CD8-positive, alpha-beta memory T cell (primary cell): ENCODE measurements around the gene PXT1. TPM values are rescaled to one million over a fixed set of nuclear protein-coding genes. Genes with fewer than 3 reads are reported as not detected.

Source experiments
- CTCF ChIA-PET: fragments of 350-600 bp; sonication (Branson Sonifier 250); formaldehyde crosslinking; loops from one replicate; lab custom pipeline; 2021; ENCODE audit warnings: antibody characterized with exemption; lab: Charles Lee
- POLR2A ChIA-PET: fragments of 350-600 bp; sonication (Branson Sonifier 250); formaldehyde crosslinking; loops from one replicate; lab custom pipeline; 2021; ENCODE audit warnings: antibody characterized with exemption; lab: Charles Lee
- DNase-seq, 5 donors: peaks; one replicate each; pipeline versions ENCODE4 v3.0.0 to v3.0.0-alpha.2; 2020 to 2022; ENCODE audit warnings: mixed read lengths in 1 of 5
- H3K27ac ChIP-seq: one replicate; pipeline ENCODE4 v1.7.0; 2013; ENCODE audit warnings: low read depth, mild to moderate bottlenecking, low read length, moderate library complexity
- H3K27me3 ChIP-seq: 2 replicates; pipeline ENCODE4 v1.7.0; 2013; ENCODE audit warnings: low read length, mild to moderate bottlenecking; ENCODE audit not compliant: insufficient read depth, poor library complexity, severe bottlenecking
- H3K36me3 ChIP-seq: 2 replicates; pipeline ENCODE4 v1.7.0; 2013; ENCODE audit warnings: mild to moderate bottlenecking, low read length, moderate library complexity; ENCODE audit not compliant: insufficient read depth
- H3K4me1 ChIP-seq: 2 replicates; pipeline ENCODE4 v1.7.0; 2013; ENCODE audit warnings: mild to moderate bottlenecking, low read length, moderate library complexity; ENCODE audit not compliant: insufficient read depth
- H3K4me3 ChIP-seq: 2 replicates; pipeline ENCODE4 v1.7.0; 2013; ENCODE audit warnings: mild to moderate bottlenecking, low read length
- H3K9me3 ChIP-seq: 2 replicates; pipeline ENCODE4 v1.7.0; 2013; ENCODE audit warnings: mild to moderate bottlenecking, low read length
- H3K27ac Mint-ChIP-seq, 8 donors: one replicate each; pipeline ENCODE4 v1.8.0; 2020 to 2021; ENCODE audit warnings: mixed read lengths in 8 of 8, mild to moderate bottlenecking in 6 of 8, inconsistent platforms in 3 of 8, moderate library complexity in 3 of 8
- H3K27me3 Mint-ChIP-seq, 2 donors: one replicate each; pipeline ENCODE4 v1.8.0; 2020 to 2021; ENCODE audit warnings: mixed read lengths in 2 of 2, mild to moderate bottlenecking in 1 of 2, moderate library complexity in 1 of 2
- H3K36me3 Mint-ChIP-seq, 3 donors: one replicate each; pipeline ENCODE4 v1.8.0; 2020 to 2021; ENCODE audit warnings: mixed read lengths in 3 of 3, inconsistent platforms in 1 of 3, mild to moderate bottlenecking in 1 of 3
- H3K4me1 Mint-ChIP-seq, 3 donors: one replicate each; pipeline ENCODE4 v1.8.0; 2020 to 2021; ENCODE audit warnings: mixed read lengths in 3 of 3, inconsistent platforms in 1 of 3, mild to moderate bottlenecking in 1 of 3
- H3K4me3 Mint-ChIP-seq, 7 donors: one replicate each; pipeline ENCODE4 v1.8.0; 2020 to 2021; ENCODE audit warnings: mixed read lengths in 7 of 7, mild to moderate bottlenecking in 6 of 7, moderate library complexity in 4 of 7, inconsistent platforms in 2 of 7
- H3K9me3 Mint-ChIP-seq, 5 donors: one replicate each; pipeline ENCODE4 v1.8.0; 2020 to 2022; ENCODE audit warnings: mixed read lengths in 5 of 5, mild to moderate bottlenecking in 3 of 5, moderate library complexity in 2 of 5, inconsistent platforms in 1 of 5
- polyA plus RNA-seq: library from polyadenylated mRNA; unstranded; fragments of 300-500 nt; fragmentation: Illumina TruSeq; gene quantifications from one replicate; pipeline ENCODE4 v1.2.3, GENCODE V29; 2021
- total RNA-seq, 2 experiments: library from RNA; stranded (reverse); gene quantifications; one replicate each; pipeline ENCODE4 v1.2.3, GENCODE V29; 2021

Gene PXT1
- total and polyA plus RNA-seq, 3 experiments from 2014 or later, result 0.20 TPM; not detected in 2

GRCh38 chr6:36373368-36374019, 69.2 kb downstream of the PXT1 start:
- Mint-ChIP-seq H3K4me1 (peaks cover 0 to 8% (median 2%) of the 10 kb centered on the region in 3 donors), H3K4me3 (no peak overlapping the region), H3K27me3 (no peaks in the 10 kb centered on the region), H3K36me3 (peaks cover 0 to 10% (median 9%) of the 10 kb centered on the region in 3 donors), H3K9me3 (peaks cover 0 to 2% (median 0%) of the 10 kb centered on the region in 5 donors), H3K27ac (no peak overlapping the region)
- DNase-seq, result no peak
- Histone ChIP-seq H3K36me3 (no peaks in the 10 kb centered on the region), H3K27ac (no peak overlapping the region), H3K4me3 (no peak overlapping the region), H3K4me1 (no peaks in the 10 kb centered on the region), H3K9me3 (no peaks in the 10 kb centered on the region), H3K27me3 (no peaks in the 10 kb centered on the region)
- ChIA-PET CTCF (interaction anchor here (1.5 kb wide), 1 partner anchor 36 kb away, joined by 3 read pairs; no protein-coding TSS in a partner anchor), POLR2A (no interaction called here)

GRCh38 chr6:36372088-36372487, 70.6 kb downstream of the PXT1 start:
- Mint-ChIP-seq H3K9me3 (peaks cover 0 to 2% (median 0%) of the 10 kb centered on the region in 5 donors), H3K4me3 (no peak overlapping the region), H3K36me3 (peaks cover 0 to 10% (median 9%) of the 10 kb centered on the region in 3 donors), H3K27me3 (no peaks in the 10 kb centered on the region), H3K4me1 (no peaks in the 10 kb centered on the region), H3K27ac (peak overlapping the region in 2 of 8 donors; percentile 25 to 78)
- Histone ChIP-seq H3K4me3 (no peak overlapping the region), H3K9me3 (no peaks in the 10 kb centered on the region), H3K27ac (no peak overlapping the region), H3K36me3 (no peaks in the 10 kb centered on the region), H3K27me3 (no peaks in the 10 kb centered on the region), H3K4me1 (no peaks in the 10 kb centered on the region)
- ChIA-PET POLR2A (no interaction called here), CTCF (no interaction called here)
- no peak for DNase-seq

GRCh38 chr6:36371211-36371610, 71.4 kb downstream of the PXT1 start:
- Histone ChIP-seq H3K9me3 (no peaks in the 10 kb centered on the region), H3K27me3 (no peaks in the 10 kb centered on the region), H3K4me3 (no peak overlapping the region), H3K4me1 (no peaks in the 10 kb centered on the region), H3K27ac (no peak overlapping the region), H3K36me3 (no peaks in the 10 kb centered on the region)
- no peak for DNase-seq
- no peaks in the 10 kb centered on the region for H3K4me1 Mint-ChIP-seq
- no peak overlapping the region for H3K27ac Mint-ChIP-seq
- H3K9me3 Mint-ChIP-seq, result peaks cover 0 to 2% (median 0%) of the 10 kb centered on the region in 5 donors
- CTCF ChIA-PET, result no interaction called here
- H3K4me3 Mint-ChIP-seq, result no peak overlapping the region
- POLR2A ChIA-PET, result no interaction called here
- no peaks in the 10 kb centered on the region for H3K27me3 Mint-ChIP-seq
- peaks cover 0 to 15% (median 9%) of the 10 kb centered on the region in 3 donors for H3K36me3 Mint-ChIP-seq

GRCh38 chr6:36370638-36371037, 72.0 kb downstream of the PXT1 start:
- Mint-ChIP-seq H3K4me1 (no peaks in the 10 kb centered on the region), H3K27ac (no peak overlapping the region), H3K4me3 (no peak overlapping the region), H3K27me3 (no peaks in the 10 kb centered on the region), H3K9me3 (peaks cover 0 to 2% (median 0%) of the 10 kb centered on the region in 5 donors), H3K36me3 (peaks cover 0 to 14% (median 9%) of the 10 kb centered on the region in 3 donors)
- H3K27me3 ChIP-seq, result no peaks in the 10 kb centered on the region
- H3K4me3 ChIP-seq, result no peak overlapping the region
- H3K4me1 ChIP-seq, result no peaks in the 10 kb centered on the region
- no peak overlapping the region for H3K27ac ChIP-seq
- H3K9me3 ChIP-seq, result no peaks in the 10 kb centered on the region
- H3K36me3 ChIP-seq, result no peaks in the 10 kb centered on the region
- no peak for DNase-seq
- ChIA-PET POLR2A (no interaction called here), CTCF (interaction anchor here (1.6 kb wide), 1 partner anchor 10 kb away, joined by 4 read pairs; no protein-coding TSS in a partner anchor)

- peaks cover 0 to 2% (median 0%) of the 10 kb centered on the region in 5 donors for H3K9me3 Mint-ChIP-seq
These were observed 73.5 kb downstream of the PXT1 start for GRCh38 chr6:36368921-36369865.

GRCh38 chr6:36368421-36368820, 74.2 kb downstream of the PXT1 start:
- no peak overlapping the region for H3K27ac ChIP-seq
- no peaks in the 10 kb centered on the region for H3K4me1 Mint-ChIP-seq
- H3K4me3 Mint-ChIP-seq, result no peak overlapping the region
- no peaks in the 10 kb centered on the region for H3K36me3 ChIP-seq
- H3K4me1 ChIP-seq, result no peaks in the 10 kb centered on the region
- peak overlapping the region in 1 of 8 donors; percentile 2 for H3K27ac Mint-ChIP-seq
- peaks cover 0 to 14% (median 9%) of the 10 kb centered on the region in 3 donors for H3K36me3 Mint-ChIP-seq
- H3K4me3 ChIP-seq, result no peak overlapping the region
- no peak for DNase-seq
- POLR2A ChIA-PET, result no interaction called here
- peaks cover 0 to 2% (median 0%) of the 10 kb centered on the region in 5 donors for H3K9me3 Mint-ChIP-seq
- CTCF ChIA-PET, result interaction anchor here (0.8 kb wide), 1 partner anchor 66 kb away, joined by 3 read pairs; no protein-coding TSS in a partner anchor
- no peaks in the 10 kb centered on the region for H3K27me3 ChIP-seq
- H3K27me3 Mint-ChIP-seq, result no peaks in the 10 kb centered on the region
- H3K9me3 ChIP-seq, result no peaks in the 10 kb centered on the region

More at GRCh38 chr6:36368921-36369865, 73.5 kb downstream of the PXT1 start:
- Histone ChIP-seq H3K9me3 (no peaks in the 10 kb centered on the region), H3K36me3 (no peaks in the 10 kb centered on the region), H3K27me3 (no peaks in the 10 kb centered on the region), H3K27ac (no peak overlapping the region), H3K4me1 (no peaks in the 10 kb centered on the region), H3K4me3 (no peak overlapping the region)
- Mint-ChIP-seq H3K4me1 (no peaks in the 10 kb centered on the region), H3K27me3 (no peaks in the 10 kb centered on the region), H3K4me3 (no peak overlapping the region), H3K27ac (peak overlapping the region in 1 of 8 donors; percentile 2), H3K36me3 (peaks cover 0 to 14% (median 9%) of the 10 kb centered on the region in 3 donors)
- ChIA-PET CTCF (interaction anchor here (1.6 kb wide), 1 partner anchor 9 kb away, joined by 4 read pairs; no protein-coding TSS in a partner anchor), POLR2A (interaction anchor here (0.7 kb wide), 1 partner anchor 238 kb away, joined by 4 read pairs; no protein-coding TSS in a partner anchor)
- DNase-seq, result no peak

- Mint-ChIP-seq H3K27me3 (no peaks in the 10 kb centered on the region), H3K4me1 (no peaks in the 10 kb centered on the region), H3K27ac (no peak overlapping the region), H3K9me3 (peaks cover 0 to 2% (median 0%) of the 10 kb centered on the region in 5 donors), H3K36me3 (peaks cover 0 to 12% (median 9%) of the 10 kb centered on the region in 3 donors), H3K4me3 (no peak overlapping the region)
- H3K9me3 ChIP-seq, result no peaks in the 10 kb centered on the region
- no peak overlapping the region for H3K4me3 ChIP-seq
- no peaks in the 10 kb centered on the region for H3K4me1 ChIP-seq
- H3K27me3 ChIP-seq, result no peaks in the 10 kb centered on the region
- POLR2A ChIA-PET, result no interaction called here
- CTCF ChIA-PET, result interaction anchor here (0.8 kb wide), 1 partner anchor 65 kb away, joined by 3 read pairs; no protein-coding TSS in a partner anchor
- no peak for DNase-seq
- no peak overlapping the region for H3K27ac ChIP-seq
- no peaks in the 10 kb centered on the region for H3K36me3 ChIP-seq
These were observed 74.9 kb downstream of the PXT1 start for GRCh38 chr6:36367743-36368142.
